ENCODE results near the gene PICALM.

PICALM gene

GRCh38 chr11:86081455-86081854 is 12.6 kb upstream of the PICALM start:
- DNase-seq (ENCODE audit: low read depth in 2 of 2) = no peak

- DNase-seq (ENCODE audit: low read depth in 2 of 2) = no peak
Observed at GRCh38 chr11:86079421-86079820, 10.5 kb upstream of the PICALM start.

GRCh38 chr11:86073948-86074347 is 5.1 kb upstream of the PICALM start:
- no peak for DNase-seq (ENCODE audit: low read depth in 2 of 2)

DNA sequence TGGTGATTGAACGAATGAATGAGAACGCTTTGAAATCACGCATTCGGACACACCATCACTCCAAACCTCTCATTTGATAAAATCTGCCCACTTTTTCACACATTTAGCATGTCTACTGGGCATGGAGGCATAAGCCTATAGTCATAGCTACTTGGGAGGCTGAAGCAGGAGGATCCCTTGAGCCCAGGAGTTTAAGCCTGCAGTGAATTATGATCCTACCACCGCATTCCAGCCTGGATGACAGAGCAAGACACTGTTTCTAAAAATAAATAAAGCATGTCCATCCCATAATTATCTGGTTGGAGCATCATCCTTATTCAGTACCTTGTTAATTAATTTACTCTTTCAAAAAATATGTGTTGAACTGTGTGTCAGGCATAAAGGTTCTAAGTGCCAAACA is 3.3 kb upstream of the PICALM start:
- DNase-seq (ENCODE audit: low read depth in 2 of 2) = no peak

GRCh38 chr11:86070142-86071056 is 1.5 kb upstream of the PICALM start:
- no peak for DNase-seq (ENCODE audit: low read depth in 2 of 2)

DNA sequence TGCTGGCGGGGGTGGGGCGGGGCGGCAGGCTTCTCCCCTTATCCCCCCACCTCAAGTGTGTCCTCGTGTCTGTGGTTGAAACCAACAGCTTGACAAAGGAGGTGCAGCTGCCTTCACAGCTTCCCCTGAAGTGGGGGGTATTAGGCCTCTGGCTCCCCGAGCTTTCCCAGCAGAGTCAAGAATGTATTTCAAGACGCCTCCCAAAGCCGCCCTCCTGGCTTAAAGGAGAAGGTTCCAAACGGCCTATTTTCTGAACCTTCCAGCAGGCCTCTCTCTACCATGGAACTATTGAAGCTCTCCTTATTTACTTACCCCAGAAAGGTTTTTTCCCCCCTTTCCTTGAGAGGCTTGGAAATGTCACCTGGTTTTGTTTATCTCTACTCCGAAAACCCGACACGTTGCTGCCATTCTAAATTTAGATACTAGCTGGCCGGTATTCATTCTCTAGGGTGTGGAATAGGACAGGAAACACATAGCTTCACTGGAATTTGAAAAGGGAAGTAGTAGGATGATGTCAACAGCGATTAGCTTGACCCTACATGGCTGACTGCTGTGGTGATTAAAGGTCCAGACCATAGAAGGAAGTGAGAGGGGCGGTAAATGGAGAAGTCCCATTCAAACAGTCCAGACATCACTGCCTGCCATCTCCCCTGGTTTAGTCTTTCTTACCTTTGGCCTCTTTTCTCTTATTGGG is 671 bp upstream of the PICALM start:
- no peak for DNase-seq (ENCODE audit: low read depth in 2 of 2)

DNA sequence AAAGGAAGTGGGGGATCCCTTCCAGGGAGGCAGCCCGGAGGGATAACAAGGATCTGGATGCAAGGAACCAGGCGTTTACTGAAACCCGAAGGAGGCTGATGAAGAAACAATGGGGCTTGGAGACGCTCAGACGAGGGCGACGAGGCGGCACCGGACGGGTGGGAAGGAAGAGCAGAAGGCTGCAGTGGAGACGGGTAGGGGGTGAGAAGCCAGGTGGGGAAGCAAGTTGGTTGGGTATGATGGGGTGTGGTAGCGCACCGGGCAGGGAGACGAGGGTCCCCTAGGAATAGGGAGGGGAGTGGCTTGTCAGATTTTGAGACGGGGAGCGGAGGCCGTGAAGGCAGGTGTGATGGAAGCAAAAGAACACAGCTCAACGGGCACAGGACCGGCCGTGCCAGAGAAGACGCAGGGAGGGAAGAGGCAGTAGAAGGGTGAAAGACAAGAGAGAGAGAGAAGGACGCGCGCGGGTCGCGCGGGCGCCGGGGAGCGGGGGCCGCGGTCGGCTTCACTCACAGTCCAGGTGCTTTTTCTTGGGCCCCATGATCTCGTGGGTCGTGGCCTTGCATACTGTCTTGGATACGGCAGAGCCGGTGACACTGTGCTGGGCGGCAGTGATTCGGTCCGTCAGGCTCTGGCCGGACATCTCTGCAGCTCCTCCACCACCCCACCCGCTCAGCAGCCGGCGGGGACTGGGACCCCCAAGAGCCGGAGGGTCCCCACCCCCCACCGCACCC is 579 bp downstream of the PICALM start:
- DNase-seq (ENCODE audit: low read depth in 2 of 2) = no peak

DNA sequence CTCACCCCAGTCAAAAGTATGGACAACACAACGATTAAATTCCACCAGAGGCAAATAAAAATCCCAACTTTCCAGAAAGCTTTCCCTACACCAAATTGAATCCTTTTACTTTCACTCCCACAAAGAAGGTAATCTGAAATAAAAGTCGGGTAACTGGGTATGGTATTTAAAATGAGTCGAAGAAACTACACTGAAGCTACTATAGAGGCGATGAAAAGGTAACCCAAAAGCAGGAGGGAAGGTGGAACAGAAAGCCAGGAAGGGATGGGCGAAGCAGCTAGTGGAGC is 1.1 kb downstream of the PICALM start:
- no peak for DNase-seq (ENCODE audit: low read depth in 2 of 2)

DNA sequence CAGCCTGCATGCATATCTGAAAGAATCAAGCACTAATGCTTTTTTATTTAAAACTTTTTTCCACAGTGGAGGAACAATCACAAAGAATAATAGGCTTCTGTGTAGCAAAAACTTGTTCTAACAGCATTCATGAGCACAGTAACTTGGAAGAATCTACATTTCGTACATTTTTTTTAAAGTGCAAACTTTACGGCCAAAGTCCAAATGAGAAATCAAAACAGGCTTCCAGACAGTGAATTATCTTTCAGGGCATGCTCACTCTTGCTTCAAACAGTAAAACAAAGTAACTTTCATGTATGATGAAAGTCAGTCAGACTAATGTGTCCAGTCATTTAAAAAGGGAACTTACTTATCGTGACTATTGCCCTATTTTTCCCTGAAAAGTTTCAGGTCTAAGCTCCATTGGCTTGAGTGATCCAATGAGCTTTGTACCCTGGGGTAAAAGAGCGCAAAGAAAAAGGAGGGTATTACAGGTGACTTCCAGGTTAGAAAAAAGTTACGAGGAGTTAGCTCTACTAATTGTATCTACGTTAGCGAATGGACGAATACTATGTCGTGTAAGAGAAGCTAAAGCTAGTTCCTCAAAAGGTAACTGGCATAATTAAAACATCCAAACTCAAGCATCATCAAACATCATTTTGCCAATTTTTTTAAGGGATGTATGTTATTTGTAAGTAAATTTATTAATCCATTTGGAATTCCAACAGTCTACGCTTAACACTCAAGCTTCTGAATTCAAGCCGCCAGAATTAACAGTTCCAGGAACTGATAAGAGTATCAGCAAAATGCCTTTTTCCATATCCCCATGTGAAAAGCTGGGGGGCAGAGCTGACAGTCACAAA is 1.7 kb downstream of the PICALM start:
- no peak for DNase-seq (ENCODE audit: low read depth in 2 of 2)

GRCh38 chr11:86066657-86067008 is 2.3 kb downstream of the PICALM start:
- no peak for DNase-seq (ENCODE audit: low read depth in 2 of 2)

- DNase-seq (ENCODE audit: low read depth in 2 of 2) = no peak
Observed at GRCh38 chr11:86066033-86066432, 2.9 kb downstream of the PICALM start.

DNA sequence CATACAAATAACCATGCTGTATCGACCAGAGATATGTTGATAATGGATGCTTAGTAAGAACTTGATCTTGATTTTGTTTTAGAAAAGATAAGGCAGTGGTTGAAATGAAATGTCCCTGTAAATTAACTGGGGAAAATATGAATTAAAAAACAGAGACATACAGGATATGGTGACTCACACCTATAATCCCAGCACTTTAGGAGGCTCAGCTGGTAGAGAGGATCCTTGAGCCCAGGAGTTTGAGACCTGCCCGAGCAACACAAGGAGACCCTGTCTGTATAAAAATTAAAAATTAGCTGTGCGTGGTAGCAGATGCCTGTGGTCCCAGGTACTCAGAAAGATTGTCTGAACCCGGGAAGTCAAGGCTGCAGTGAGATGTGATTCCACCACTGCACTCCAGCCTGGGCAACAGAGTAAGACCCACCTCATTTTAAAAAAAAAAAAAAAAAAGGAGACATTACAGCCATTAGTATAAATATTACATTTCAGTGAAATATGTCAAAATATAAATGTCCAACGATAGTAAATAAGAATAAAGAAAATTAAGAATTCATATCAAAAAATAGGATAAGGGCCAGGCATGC is 4.6 kb downstream of the PICALM start:
- DNase-seq (ENCODE audit: low read depth in 2 of 2) = no peak

- no peak for DNase-seq (ENCODE audit: low read depth in 2 of 2)
Observed at GRCh38 chr11:86063536-86063935, 5.3 kb downstream of the PICALM start.

- DNase-seq (ENCODE audit: low read depth in 2 of 2) = no peak
Observed at GRCh38 chr11:86062719-86063118, 6.2 kb downstream of the PICALM start.

GRCh38 chr11:86061483-86062205 is 7.2 kb downstream of the PICALM start:
- no peak for DNase-seq (ENCODE audit: low read depth in 2 of 2)

DNA sequence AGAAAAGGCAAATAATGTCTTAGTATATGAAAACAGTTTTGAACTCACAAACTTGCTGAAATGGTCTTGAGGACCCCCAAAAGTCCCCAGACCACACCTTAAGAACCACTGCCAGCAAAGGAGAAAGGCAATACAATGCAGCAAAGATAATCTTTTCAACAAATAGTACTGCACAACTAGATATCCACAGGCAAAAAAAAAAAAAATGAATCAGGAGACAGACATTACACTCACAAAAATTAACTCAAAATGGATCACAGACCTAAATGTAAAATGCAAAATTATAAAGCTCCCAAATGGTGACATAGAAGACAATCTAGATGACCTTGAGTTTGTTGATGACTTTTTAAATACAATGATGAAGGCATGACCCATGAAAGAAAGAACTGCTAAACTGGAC is 8.3 kb downstream of the PICALM start:
- no peak for DNase-seq (ENCODE audit: low read depth in 2 of 2)

- no peak for DNase-seq (ENCODE audit: low read depth in 2 of 2)
Observed at GRCh38 chr11:86058360-86058759, 10.5 kb downstream of the PICALM start.

GRCh38 chr11:86056351-86056854 is 12.5 kb downstream of the PICALM start:
- no peak for DNase-seq (ENCODE audit: low read depth in 2 of 2)

GRCh38 chr11:86052693-86053641 is 15.9 kb downstream of the PICALM start:
- DNase-seq (ENCODE audit: low read depth in 2 of 2) = no peak
